ENCODE measurements around the gene CTNS.

CTNS gene

DNA sequence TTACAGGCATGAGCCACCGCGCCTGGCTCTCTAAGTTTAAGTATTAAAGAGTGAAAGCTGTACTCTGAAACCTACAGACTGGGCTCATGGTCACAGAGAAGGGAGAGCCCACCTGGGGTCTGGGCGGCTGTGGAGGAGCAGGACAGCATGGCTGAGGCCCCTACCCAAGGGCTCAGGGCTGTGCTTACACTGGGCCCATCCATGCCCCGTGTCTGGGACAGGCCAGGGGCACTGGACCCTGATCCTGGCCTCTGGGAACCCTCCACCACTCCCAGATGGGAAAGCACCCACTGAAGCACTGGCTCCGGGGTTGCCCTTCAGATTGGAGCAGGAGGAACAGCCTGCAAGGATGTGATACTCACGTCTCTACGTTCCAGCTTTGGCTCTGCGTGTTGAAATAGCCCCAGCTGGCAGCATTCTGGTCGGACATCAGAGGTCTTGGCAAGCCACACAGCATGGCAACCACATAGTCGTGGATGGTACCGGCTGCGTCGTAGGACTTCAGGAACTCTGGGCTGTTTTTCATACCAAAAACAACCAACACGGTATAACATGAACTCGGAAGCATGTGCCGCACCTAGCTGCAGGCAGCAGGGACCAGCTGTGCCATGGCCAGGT lies 13.5 kb upstream of the CTNS start:
- DNase-seq, result no peak

DNA sequence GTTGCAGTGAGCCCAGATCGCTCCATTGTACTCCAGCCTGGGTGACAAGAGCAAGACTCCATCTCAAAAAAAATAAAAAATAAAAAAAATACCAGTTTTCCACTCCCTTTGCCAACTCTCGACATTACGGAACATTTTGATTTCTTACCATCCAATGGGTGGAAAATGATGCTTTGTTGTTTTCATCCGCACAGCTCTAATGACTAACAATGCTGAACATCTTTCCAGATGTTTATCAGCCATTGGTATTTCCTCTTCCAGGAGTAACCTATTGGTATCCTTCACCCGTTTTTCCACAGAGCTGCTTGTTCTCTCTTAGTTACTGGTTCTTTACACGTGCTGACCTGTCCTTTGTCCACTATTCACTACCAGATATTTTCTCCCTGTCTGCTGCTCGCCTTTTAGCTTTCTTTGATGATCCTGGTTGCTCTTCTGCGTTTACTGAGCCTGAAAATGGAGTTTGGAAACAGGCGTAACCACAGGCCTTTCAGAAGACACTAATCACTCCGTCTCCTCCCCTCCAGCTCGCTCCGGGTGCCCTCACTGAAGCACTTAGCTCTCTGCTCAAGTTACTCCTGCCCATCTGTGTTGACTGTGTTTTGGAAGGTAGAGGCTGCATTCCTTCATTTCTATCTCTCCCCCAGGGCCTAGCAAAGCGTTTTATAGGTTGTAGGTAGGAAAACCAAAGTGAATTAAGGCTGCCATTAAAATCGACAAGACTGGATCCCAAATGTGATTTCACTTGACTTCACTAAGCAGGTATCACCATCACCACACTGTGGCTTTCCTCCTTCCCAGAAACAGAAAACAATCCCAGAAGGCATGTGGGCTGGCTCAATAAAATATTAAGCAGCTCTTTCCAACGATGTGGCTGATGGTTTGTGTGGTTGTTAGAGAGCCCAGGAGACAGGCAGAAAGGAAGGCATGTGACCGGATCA lies 9.5 kb upstream of the CTNS start:
- no peak for DNase-seq

GRCh38 chr17:3627769-3628167 lies 8.8 kb upstream of the CTNS start:
- no peak for DNase-seq

GRCh38 chr17:3630781-3631180 lies 5.8 kb upstream of the CTNS start:
- no peak for DNase-seq

GRCh38 chr17:3632287-3632686 lies 4.3 kb upstream of the CTNS start:
- no peak for DNase-seq

- DNase-seq, result no peak
Measured at GRCh38 chr17:3635474-3636153, 946 bp upstream of the CTNS start.

DNA sequence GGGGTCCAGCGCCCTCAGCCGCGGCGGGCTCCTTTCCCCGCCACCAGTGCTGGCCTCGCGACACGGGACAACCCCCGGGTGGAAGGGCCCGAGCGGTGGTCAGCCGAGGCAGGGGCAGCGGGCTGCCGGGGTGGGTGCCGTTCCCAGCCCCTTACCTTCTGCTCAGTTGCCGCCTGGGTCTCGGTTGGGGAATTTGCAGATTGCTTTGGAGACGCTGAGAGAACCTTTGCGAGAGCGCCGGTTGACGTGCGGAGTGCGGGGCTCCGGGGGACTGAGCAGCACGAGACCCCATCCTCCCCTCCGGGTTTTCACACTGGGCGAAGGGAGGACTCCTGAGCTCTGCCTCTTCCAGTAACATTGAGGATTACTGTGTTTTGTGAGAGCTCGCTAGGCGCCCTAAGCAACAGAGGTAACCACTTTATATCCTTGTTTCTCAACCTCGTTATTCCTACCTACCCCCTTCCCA lies 381 bp downstream of the CTNS start:
- DNase-seq, result no peak

DNA sequence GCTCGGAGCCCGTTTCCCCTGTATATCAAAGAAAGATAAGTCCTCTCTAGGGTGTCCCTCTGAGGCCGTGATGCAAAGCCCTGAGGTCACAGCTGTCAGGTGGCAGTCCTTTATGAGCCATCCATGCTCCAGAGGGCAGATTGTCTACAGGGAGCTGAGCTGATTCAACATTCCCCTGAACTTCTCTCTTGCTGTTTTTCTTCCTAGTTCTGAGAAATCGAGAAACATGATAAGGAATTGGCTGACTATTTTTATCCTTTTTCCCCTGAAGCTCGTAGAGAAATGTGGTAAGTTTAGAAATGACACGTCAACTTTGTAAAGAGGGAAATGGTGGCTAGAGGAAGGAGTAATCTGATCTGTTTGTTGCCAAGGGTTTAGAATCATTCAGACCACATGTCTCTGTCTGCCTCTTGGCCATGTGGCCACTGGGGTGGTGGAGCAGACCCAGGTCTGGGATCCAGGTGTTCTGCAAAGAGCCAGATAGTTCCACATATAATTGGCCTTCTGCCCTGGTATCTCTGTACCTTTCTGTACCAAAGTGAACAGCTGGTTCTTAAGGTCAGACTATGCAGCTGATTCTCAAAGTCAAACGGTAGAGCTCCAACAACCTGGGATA lies 3.5 kb downstream of the CTNS start:
- DNase-seq, result peak in 1 of 51 donors; percentile 7

DNA sequence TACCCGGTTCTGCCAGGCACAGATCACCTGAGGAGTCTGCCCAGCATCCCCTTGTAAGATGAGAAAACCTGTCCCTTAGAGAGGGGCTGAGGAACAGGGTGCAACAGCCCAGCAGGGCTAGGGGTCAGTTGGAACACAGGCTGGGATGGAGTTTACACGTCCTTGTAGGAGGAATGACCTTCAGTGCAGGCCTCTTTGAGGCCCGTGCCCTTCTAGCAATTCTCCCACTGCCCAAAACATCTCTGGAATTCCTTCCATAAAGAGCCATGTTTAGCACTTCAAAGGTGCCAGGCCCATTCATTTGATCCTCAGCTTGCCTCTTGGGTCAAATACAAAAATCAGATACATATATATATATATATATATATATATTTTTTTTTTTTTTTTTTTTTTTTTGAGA lies 4.5 kb downstream of the CTNS start:
- DNase-seq, result no peak

GRCh38 chr17:3641717-3642486 lies 5.3 kb downstream of the CTNS start:
- DNase-seq, result no peak

DNA sequence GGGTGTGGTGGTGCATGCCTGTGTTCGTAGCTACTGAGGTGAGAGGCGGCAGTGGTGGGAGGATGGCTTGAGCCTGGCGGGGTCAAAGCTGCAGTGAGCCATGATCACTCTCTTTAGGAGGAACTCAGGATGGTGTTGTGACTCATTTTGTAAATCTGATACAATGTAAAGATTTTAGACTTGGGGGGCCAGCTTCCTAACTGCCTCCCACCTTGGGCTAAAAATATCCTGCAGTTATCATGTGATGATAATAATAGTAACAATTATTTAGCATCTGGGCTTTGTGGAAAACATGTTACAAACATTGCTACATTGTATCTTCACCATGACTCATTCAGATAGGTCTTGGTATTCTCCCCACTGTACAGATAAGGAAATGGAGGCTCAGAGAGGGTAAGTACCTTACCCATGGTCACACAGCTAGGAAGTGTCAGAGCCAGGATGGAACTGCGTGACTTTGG lies 7.4 kb downstream of the CTNS start:
- DNase-seq, result no peak

- DNase-seq, result no peak
Measured at GRCh38 chr17:3645310-3645709, 8.8 kb downstream of the CTNS start.

- DNase-seq, result no peak
Measured at GRCh38 chr17:3647251-3647650, 10.7 kb downstream of the CTNS start.

DNA sequence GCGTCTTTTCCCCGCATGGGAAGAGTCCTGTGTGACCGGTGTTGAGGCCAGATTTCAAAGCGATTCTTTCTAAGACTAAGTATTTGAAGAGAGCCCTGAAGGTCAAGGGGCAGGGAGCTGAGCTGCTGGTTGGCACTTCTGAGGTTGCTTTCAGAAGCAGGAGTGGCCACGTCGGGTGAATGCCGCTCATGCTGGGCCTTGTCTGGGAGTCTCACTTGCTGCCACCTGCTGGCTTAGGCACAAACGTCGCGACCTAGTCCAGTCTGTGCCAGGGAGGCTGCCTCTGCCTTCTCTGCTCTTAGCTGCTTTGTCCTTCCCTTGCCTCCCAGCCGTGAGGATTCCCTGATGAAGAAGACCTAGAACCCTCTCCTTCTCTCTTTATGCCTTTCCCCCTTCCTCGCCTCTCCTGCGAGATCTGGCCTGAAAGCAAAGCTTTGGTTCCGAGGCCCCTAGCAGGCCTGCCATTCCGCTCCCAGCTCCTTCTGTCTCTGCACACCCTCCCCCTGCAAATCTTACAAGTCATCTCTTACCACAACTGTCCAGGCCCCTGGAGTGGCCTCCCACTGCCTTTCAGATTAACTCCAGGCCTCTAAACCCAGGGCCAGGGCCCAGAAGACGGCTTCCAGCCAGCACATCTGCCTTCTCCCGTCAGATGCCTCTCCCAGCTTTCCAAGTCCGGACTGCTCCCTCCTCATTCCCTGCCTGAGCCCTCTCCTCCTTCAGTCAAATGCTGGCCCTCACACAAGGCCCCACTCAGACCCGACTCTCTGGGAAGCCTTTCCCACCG lies 11.4 kb downstream of the CTNS start:
- DNase-seq, result peak in 39 of 51 donors; percentile 9 to 78 (median 49)

DNA sequence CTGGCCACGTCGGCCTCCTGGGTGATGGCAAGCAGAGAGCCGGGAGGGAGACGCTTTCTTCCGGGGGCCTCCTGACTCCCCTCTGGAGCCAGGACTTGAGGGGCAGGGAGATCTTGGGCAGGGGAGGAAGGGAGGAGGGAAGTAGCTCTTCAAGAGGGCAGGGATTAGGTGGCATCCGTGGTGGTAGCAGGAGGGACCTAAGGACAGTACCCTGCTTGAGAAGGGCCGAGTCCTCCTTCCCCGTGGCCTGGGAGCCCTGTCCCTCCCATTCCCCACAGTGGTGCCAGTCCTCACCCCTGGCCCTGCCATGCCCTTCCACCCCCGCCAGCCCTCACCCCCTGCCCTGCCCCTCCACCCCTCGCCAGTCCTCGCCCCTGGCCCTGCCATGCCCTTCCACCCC lies 19.2 kb downstream of the CTNS start:
- no peak for DNase-seq

- DNase-seq, result no peak
Measured at GRCh38 chr17:3656353-3656752, 19.8 kb downstream of the CTNS start.

- DNase-seq, result no peak
Measured at GRCh38 chr17:3656755-3657587, 20.4 kb downstream of the CTNS start.

DNA sequence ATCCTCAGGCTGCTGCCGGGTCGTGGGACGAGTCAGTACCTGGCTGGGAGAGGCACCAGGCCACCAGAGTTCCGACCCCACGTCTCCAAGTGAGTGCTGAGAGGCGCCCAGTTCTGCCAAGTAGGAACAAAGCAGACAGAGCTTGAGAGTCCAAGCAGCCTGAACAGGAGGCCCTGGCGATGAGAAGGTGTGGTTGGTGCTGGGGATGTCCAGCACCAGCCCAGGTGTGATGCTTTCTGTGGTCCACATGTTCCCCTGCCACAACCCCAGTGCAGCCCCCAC lies 21.0 kb downstream of the CTNS start:
- DNase-seq, result no peak

Data from hypothalamus (tissue), 51 donors.